ENCODE measurements around the gene KCNG2. TPM values are rescaled to one million over a fixed set of nuclear protein-coding genes. Genes with fewer than 3 reads are reported as not detected.

KCNG2 gene
- total and polyA plus RNA-seq, 2 of the 8 experiments (the other 6 are each of a cell fraction or from before 2014, with no cell fraction given), result 0.19 to 0.74 TPM

DNA sequence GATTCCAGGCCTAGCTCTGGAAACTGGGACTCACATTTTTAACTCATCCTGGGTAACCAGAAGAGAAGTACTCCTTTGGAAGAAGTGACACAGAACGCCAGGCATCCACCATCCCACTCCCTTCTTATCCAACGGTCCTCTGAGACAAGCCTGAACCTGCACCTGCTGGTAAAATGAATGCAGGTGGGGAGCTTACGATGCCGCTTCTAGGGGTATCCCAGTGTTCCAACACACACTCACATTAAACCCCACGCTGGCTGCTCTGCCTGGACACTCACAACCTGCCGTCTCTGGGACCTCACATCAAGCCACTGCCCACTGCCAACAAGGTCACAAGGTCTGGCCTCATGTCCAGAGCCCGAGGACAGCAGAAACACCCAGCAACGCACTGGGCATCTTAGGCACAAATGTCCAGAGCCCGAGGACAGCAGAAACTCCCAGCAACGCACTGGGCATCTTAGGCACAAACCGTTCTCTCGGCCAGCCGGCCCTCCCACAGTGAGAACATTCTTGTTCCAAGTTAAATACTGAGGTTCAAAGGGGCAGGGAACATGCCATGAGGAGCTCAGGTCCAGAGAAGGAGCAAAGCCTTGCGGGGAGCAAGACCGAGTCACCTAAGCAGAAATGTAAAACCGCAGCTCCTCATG lies 143.9 kb downstream of the KCNG2 start:
- peaks cover 0 to 13% (median 8%) of the 10 kb centered on the region in 4 experiments; a peak in 4 of 7 replicates for H3K4me1 ChIP-seq (replicated peaks in 1 of 4; ENCODE audit: control insufficient read depth in 3 of 4, insufficient read depth in 4 of 4, low read length in 3 of 4)
- no peak overlapping the region for H2AFZ ChIP-seq (ENCODE audit: low read length)
- H3K27ac ChIP-seq (ENCODE audit: low read depth, low read length), result no peak overlapping the region
- H2BK120ac ChIP-seq (replicated peaks; ENCODE audit: low read depth, low read length), result no peak overlapping the region
- H3K56ac ChIP-seq (replicated peaks; ENCODE audit: insufficient read length, low read depth, low read length), result no peak overlapping the region
- H2BK12ac ChIP-seq (ENCODE audit: low read depth, low read length), result no peak overlapping the region
- H2BK20ac ChIP-seq (ENCODE audit: low read length), result no peak overlapping the region
- no peak overlapping the region for H3K4me2 ChIP-seq (ENCODE audit: insufficient read depth in 1 of 2, low read depth in 2 of 2, low read length in 2 of 2)
- H3K14ac ChIP-seq (ENCODE audit: insufficient read length), result no peak overlapping the region
- ChIA-PET CTCF (ENCODE audit: partially characterized antibody) (interaction anchor here (1.2 kb wide), 1 partner anchor 11 kb away, joined by 4 read pairs; no protein-coding TSS in a partner anchor), POLR2A (ENCODE audit: partially characterized antibody) (interaction anchor here (1.6 to 1.7 kb wide), 2 partner anchors 11 to 26 kb away, joined by 3 to 4 read pairs; no protein-coding TSS in a partner anchor)
- H2BK5ac ChIP-seq (ENCODE audit: low read depth, low read length), result no peak overlapping the region
- H2AK5ac ChIP-seq (ENCODE audit: low read depth, low read length), result no peak overlapping the region
- H3K79me2 ChIP-seq (ENCODE audit: control insufficient read depth in 1 of 2, insufficient read depth in 2 of 2, low read length in 2 of 2), result peaks cover 0 to 3% of the 10 kb centered on the region in 2 experiments; a peak in 2 of 4 replicates
- H4K91ac ChIP-seq (replicated peaks; ENCODE audit: insufficient read length, low read length), result no peak overlapping the region
- no peak for FAIRE-seq
- H3K23ac ChIP-seq (ENCODE audit: insufficient read length), result no peak overlapping the region
- H3K36me3 ChIP-seq (ENCODE audit: control insufficient read depth in 2 of 4, insufficient read depth in 4 of 4, low read length in 3 of 4), result no peaks in the 10 kb centered on the region; a peak in 1 of 8 replicates
- H2BK15ac ChIP-seq (ENCODE audit: low read length), result no peak overlapping the region
- H4K8ac ChIP-seq (ENCODE audit: extremely low read depth, insufficient read depth, low read length), result no peak overlapping the region
- H3K27me3 ChIP-seq (replicated peaks in 1 of 4; ENCODE audit: control insufficient read depth in 3 of 4, extremely low read depth in 1 of 4, insufficient read depth in 3 of 4, low read length in 3 of 4), result no peaks in the 10 kb centered on the region; a peak in 1 of 7 replicates
- no peak for DNase-seq (ENCODE audit: low read depth in 1 of 2, low spot score in 2 of 2)
- peaks cover 5% of the 10 kb centered on the region for H3K79me1 ChIP-seq (ENCODE audit: low read depth, low read length)
- H3K4ac ChIP-seq (replicated peaks; ENCODE audit: insufficient read length, low read depth, low read length), result no peak overlapping the region
- no peak overlapping the region for H3K4me3 ChIP-seq (ENCODE audit: extremely low read depth in 1 of 4, insufficient read depth in 2 of 4, low read depth in 3 of 4, low read length in 4 of 4)
- no peaks in the 10 kb centered on the region for H3K23me2 ChIP-seq (ENCODE audit: low read depth, low read length)
- no peak overlapping the region for H3K9ac ChIP-seq (replicated peaks in 1 of 4; ENCODE audit: extremely low read depth in 1 of 4, low read depth in 3 of 4, low read length in 3 of 4)
- no peaks in the 10 kb centered on the region for H3K9me3 ChIP-seq (ENCODE audit: insufficient read depth in 2 of 2, low read depth in 1 of 2, low read length in 1 of 2)
- H4K5ac ChIP-seq (ENCODE audit: insufficient read length, low read depth, low read length), result no peak overlapping the region
- WGBS, 2 experiments (ENCODE audit: extremely low coverage in 1 of 2, insufficient coverage in 1 of 2, insufficient read length in 1 of 2, insufficient replicate concordance in 2 of 2, low coverage in 1 of 2, low lambda C conversion rate in 2 of 2, missing lambda C conversion rate in 1 of 2), result 93% methylated on average over 16 of the region's 16 CpGs; no CpG with 5 or more reads in 1 of the 2 experiments
- no peak overlapping the region for H3K18ac ChIP-seq (ENCODE audit: extremely low read depth, low read length)
- peaks cover 5 to 17% of the 10 kb centered on the region in 2 experiments for H4K20me1 ChIP-seq (replicated peaks in 1 of 2; ENCODE audit: control insufficient read depth in 1 of 2, insufficient read depth in 2 of 2, low read length in 2 of 2)
- TF ChIP-seq CHD1 (IDR thresholded peaks at IDR 0.05; ENCODE audit: low read depth, low read length) (no peak), JUN (IDR thresholded peaks at IDR 0.05; ENCODE audit: low read depth, low read length) (no peak), GTF2F1 (IDR thresholded peaks at IDR 0.05; ENCODE audit: borderline replicate concordance, low read depth, low read length) (no peak), POU5F1 (IDR thresholded peaks at IDR 0.05; ENCODE audit: low read depth, low read length) (no peak), SRF (IDR thresholded peaks at IDR 0.05; ENCODE audit: low read depth, low read length) (no peak), POLR2A (IDR thresholded peaks at IDR 0.05; ENCODE audit: control extremely low read depth in 1 of 2, low read depth in 2 of 2, low read length in 2 of 2) (no peak), TEAD4 (IDR thresholded peaks at IDR 0.05; ENCODE audit: low read depth, low read length) (no peak), GABPA (IDR thresholded peaks at IDR 0.05; ENCODE audit: borderline replicate concordance, insufficient read depth, low read length) (no peak), FOSL1 (IDR thresholded peaks at IDR 0.05; ENCODE audit: insufficient read depth, low read depth, low read length) (no peak), YY1 (IDR thresholded peaks at IDR 0.05; ENCODE audit: low read depth, low read length) (no peak), RAD21 (IDR thresholded peaks at IDR 0.05 in 1 of 2, conservative IDR thresholded peaks at IDR 0.05 in 1 of 2; ENCODE audit: low read depth in 2 of 2, low read length in 2 of 2) (no peak), PHF8 (conservative IDR thresholded peaks at IDR 0.05; ENCODE audit: low read depth, low read length) (no peak), SP4 (IDR thresholded peaks at IDR 0.05; ENCODE audit: low read length) (no peak), NRF1 (IDR thresholded peaks at IDR 0.05; ENCODE audit: low read depth, low read length) (no peak)

Data from H1 (cell line).